NCI-H2196 (cell line): ENCODE measurements around the gene CTDSPL.

Experiments used
- DNase-seq: peaks from one replicate; lab custom pipeline; 2025; ENCODE audit not compliant: unreplicated experiment; lab: John Stamatoyannopoulos, UW

CTDSPL gene

DNA sequence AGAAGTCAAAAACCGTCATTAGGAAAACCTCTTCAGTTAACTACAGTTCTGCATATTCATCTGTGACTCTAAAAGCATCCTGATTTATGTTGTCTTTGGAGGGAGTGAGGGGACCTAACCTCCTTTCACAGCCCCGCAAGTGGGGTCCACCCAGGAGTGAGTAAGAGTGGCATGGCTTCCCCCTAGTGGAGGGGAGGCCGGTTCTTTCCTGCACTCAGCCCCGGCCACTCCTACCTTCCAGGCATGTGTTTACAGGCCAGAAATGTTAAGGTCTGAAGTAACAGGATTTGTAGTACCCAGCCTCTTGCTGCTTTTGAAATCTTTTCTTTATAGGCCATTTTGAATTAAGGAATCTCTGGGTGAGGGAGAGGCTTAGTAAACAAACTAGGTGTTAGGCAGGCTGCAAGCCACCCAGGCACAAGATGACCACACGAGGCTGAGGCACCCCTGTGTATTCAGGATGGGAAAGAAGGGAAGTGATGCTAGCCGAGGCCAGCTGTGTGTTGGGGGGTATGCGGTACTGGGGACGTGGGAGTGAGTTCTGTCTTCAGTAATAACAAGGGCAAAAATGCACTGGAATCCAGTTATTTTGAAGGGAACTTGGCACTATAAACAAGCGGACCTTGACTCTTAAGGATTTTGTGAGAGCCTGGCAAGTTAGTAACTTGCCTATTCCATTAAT is 50.5 kb downstream of the CTDSPL start:
- no peak for DNase-seq

DNA sequence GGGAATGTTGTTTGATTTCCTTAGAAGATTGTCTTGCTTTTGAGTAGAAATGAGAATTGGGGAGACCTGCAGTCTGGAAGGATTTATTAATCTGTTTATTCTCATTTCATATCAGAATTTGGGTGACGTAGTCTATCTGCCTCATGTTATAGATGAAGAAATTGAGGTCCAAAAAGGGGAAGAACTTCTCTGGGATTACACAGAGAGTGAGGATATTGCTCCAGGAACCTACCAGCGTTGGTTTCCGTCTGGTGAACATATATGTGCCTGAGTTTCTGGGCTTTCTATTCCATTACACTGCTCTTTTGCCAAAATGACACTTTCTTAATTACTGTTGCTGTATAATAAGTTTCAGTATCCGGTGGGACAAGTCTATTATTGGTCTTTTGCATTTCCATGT is 51.8 kb downstream of the CTDSPL start:
- no peak for DNase-seq

DNA sequence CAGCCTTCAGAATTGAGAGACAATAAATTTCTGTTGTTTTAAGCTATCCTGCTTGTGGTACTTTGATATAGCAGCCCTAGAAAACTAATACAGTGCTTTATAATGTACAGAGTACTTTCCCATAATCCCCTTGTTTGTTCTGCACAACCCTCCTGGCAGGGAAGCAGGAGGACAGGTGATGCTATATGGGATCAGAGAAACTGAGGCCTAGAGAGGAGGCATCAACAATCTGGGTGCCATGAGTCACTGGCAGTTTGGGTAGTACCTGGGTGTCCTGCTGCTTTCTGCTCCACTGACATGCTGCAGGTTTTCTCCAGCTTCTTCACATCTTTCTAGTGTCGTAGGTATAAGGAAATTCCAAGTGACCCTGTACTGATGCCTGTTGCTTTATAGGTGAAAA is 55.0 kb downstream of the CTDSPL start:
- DNase-seq: no peak

DNA sequence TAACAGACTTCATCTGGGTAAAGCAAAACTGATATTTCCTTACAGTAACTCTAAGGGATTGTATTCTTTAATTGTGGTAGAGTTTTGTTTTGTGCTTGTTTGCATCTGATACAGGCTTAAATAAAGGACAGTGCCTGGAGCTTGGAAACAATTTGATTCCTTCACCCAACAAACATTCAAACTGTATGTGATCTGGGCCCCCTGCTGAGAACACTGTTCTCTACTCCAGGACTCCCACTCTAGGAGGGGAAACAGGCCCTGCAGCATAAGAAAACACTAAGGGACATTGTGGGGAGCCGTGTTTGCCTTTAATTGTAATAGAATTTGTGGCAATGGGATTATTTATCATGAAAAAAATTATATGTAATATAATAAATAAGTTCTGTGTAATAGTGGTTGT is 56.9 kb downstream of the CTDSPL start:
- DNase-seq: no peak

DNA sequence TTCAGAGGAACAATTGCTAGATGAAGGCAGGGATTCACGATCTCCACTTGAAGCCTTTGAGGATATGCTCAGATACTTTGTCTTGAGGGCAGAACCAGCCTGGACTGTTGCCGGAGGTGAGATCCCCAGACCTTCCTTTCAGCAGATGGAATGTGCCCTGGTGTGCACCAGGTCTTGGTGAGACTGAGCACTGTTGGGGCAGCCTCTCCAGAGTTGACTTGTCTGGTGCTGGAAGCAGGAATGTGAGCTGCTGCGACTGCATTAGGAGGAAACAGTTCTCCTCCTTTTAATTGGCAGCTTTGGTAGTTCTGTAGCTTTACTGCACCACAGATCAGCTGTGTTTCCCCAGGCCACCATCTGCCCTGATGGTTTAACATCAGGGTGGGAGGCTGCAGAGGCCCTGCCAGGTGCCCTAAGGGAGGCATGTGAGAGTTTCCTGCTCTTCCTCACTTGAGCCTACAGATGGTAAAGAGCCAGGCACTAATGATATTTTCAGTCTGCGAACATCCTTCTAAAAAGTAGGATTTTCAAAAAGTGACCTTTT is 58.5 kb downstream of the CTDSPL start:
- no peak for DNase-seq

DNA sequence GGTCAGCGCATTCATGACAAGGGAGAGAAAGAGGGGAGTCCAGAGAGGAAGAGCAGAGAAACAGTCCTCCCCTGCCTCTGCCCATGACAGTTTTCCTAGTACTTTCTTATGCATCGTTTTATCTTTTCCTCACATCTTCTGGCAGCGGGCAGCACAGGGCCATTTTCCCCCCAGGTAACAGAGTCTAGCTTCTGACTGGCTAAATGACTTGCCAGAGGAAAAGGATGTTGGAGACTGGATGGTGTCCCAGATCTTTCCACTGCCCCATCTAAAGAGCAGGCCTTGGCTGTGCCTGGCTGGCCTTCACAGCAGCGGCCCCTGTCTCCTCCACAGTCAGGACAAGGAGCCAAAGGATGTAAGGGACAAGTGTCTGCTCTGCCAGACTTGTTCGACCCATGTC is 59.3 kb downstream of the CTDSPL start:
- no peak for DNase-seq

DNA sequence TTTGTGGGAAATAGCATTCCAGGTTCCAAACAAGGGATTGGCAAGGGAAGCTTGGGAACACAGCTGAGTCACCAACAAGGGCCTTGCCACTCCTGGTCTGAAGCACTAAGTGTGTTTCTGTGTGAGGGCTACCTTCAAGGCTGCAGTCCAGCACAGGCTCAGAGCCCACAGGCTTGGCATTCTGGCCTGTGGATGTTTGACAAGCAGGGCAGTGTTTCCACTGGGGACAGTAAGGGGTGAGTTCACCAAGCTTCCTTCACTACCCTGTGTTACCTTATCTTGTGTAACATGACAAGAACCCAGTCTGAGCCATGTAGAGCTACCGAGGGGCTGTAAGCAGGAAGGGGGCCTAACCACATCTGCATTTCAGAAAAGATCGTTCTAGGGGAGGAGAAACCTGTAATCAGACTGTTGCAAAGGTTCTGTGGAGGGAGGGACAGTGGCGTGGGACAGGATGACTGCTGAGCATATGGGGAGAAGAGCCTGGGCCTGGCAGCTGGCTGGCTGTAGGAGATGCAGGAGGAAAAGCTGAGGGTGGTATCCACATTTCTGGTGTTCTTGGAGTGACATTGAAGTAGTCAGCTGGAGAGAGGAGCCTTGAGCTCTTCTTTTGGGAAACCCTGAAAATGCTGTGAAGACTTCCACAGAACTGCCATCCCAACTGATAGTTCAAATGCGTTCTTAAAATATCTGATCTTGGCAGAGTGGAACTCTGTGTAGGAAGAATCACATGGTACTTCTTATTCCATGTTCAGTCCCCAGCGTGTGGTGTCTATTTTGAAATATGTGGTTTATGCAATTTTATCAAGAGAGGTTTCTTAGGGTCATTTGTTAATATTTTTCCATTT is 61.3 kb downstream of the CTDSPL start:
- DNase-seq: no peak

DNA sequence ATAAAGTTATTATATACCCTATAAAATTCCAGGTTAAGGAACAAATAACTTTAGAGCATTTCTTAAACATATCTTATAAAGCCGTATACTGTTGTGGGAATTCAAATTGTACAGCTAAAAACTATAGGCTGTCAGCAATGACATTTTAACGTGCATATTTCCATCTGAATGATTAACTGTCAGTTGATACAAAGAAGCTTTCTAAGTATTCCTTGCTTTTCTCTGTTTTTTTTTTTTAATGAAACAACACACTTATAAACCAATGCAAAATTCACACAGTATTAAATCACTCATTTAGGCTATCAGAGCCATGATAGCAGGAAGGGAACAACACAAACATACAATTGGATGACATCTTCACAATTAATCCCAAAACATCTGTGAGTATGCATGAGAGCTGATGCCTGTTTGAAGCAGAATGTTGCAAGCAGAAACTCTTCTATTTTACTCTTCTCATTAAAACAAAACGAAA is 61.9 kb downstream of the CTDSPL start:
- no peak for DNase-seq

DNA sequence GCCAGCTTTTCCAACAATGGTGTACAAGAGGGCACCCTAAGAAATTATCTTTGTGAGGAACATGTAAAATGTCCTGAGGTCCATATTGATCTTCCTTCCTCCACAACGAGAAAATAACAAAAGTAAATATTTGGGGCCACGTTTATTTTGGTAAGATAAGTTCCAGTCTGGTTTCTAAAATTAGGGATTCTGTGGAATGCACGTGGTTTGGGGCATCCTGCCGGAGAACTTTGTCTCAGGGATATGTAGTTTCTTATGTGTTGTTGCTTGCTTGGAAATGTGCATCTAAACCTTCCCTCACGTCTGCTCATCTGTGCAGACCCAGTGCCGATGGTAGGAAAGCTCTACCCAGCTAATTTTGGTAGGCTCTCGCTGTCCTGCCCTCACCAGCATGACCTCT is 62.8 kb downstream of the CTDSPL start:
- DNase-seq: no peak

DNA sequence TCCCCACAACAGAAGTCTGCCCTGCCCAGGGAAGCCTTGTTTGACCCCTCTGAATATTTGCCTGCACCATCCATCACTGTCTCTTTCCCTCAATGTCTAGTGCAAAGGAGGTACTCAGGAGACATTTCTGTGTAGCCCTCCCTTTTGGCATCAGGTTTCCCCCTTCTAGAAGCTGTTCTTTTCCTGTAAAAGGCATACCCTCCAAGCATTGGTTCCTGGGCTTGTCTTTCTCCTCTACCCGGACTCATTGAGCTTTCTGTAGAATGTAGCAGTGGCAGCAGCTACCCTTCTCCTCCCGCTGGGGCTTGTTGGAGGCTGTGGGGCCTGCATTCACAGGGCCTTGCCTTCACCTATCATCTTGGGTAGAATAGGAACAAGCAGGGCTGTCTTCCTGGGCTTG is 63.5 kb downstream of the CTDSPL start:
- DNase-seq: no peak

DNA sequence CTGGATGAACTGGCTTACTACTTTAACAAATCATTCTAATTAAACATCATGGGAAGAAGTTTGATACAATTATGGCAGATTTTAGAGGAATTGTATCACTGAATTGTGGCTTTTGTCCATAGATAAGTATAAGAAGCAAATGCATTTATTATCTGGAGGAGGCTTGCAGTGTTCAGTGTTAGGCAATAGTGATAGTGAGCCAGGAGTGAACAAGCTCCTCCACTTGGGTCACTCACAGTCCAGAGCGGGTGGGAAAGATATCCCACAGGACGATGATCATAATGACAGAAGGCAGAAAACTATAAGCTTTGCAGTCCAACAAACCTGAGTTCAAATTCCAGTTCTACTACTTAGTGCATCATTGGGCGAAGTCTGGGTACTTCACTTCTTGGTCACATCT is 64.9 kb downstream of the CTDSPL start:
- no peak for DNase-seq

DNA sequence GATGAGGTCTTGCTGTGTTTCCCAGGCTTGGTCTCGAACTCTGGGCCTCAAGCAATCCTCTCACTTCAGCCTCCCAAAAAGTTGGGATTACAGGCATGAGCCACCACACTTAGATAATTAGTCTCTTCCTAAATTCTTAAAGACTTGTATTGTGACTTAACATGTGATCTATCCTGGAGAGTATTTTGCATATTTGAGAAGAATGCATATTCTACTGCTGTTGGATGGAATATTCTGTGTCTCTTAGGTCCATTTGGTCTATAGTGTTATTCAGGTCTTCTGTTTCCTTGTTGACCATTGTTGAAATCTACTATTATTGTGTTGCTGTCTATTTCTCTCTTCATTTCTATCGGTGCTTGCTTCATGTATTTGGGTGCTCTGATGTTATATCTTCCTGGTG is 68.8 kb downstream of the CTDSPL start:
- DNase-seq: no peak

DNA sequence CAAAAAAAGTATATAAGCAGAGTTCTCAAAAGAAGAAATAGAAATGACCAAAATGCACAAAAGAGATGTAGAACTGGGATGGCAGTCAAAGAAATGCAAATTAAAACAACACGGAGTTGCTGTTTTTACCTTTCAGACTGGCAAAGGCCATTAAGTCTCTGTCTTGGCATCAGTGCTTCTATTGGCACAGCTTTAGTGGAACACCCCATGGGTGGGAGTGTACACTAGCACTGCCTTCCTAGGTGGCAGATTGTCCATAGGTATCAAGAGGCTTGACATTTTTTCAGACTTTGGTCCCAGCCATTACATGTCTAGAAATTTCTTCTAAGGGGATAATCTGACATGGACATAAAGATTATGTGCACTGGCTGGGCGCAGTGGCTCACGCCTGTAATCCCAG is 70.8 kb downstream of the CTDSPL start:
- no peak for DNase-seq

DNA sequence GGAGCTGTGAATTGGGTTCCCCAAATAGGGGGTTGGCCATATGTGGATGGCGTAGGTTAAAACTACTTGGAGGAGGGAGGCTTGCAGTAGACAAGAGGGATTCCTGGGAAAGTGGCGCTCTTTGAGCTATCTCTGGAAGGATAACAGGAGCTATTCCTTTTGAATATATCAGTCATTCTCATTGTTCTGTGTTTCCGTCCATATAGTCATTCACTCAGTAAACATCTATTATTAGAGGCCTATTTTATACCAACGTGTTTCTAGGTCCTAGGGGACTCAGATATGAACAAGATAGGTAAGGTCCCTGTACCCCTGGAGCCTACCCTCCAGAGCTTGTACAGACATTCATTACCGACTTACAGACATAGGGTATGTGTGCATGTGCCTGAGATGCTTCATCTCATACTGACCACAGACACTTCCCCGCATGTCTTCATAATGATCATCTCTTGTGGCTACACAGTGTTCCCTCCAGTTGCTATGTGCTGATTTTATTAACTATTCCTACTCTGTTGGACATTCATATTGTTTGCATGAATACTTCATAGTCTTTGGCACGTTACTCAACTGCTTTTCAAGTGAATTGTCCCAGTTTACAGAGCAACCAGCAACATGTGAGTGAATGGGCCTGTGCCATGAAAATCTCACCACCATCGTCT is 73.1 kb downstream of the CTDSPL start:
- DNase-seq: no peak

DNA sequence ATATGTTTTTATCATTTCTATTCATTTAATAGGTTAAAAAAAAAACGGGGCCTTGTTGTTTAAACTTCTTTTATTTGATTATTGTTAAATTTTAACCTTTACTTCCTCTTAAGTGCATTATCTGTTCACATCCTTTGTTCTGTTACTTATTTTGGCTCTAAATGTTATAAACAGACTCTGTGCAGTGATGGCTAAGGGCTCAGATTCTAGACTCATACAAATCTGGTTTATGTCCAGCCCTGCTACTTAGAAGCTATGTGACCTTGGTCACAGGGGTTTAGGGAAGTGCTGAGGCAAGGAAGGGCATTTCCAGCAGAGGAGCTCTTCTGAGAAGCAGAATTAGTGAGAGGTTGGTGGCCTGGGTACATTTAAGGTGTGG is 73.6 kb downstream of the CTDSPL start:
- DNase-seq: no peak

DNA sequence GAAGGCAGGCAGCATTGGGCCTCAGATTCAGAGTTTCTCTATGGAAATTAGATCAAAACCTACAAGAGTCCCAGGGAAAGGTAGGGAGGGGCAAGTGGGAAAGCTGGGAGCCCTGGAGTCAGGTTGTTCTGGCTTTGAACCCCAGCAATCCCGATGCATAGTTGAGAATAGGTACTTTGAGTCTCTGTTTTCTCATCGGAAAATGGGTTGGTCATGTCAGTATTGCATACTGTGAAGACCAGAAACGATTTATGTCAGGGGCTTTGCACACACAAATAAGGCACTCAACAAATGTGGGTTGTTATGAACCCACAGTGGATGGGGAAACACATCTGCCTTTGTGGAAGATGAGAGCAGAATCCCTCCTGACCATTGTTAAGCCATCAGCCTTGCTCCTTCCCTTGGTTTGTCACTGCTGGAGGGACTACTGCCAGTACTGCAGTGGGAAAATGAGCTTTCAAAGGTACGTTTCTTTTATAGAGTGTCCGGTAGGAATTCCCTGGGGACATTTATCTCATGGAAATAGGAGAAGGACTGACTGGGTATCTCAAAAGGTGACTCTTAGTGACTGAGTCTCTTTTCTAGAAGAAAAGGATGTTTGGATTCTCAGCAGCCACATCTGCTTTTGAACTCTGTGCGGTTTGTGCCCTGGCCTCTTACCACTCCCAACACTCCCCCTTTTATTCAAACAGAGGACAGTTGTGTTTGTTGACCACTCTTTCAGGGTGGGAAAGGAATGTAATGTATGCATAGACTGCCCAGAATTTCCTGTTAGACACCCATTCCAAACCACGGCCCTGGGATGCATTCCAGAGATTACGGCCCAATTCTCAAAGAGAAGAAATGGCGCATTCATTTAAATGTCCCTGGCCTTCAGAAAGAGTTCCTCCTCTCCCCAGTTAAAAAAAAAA is 74.3 kb downstream of the CTDSPL start:
- no peak for DNase-seq

DNA sequence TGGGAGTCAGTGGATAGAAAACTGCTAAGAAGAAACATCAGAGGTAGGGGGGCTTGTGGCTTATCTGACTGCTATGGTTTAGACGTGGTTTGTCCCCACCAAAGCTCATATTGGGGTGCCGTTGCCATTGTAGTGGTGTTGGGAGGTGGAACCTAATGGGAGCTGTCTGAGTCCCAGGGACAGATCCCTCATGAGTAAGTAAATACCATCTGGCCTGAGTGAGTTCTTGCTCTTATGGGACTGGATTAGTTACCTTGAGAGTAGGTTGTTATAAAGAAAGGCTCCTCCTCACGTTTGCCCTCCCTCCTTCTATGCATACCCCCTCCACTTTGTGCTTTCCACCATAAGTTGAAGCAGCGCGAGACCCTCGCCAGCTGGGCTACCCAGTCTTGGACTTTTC is 75.5 kb downstream of the CTDSPL start:
- no peak for DNase-seq

DNA sequence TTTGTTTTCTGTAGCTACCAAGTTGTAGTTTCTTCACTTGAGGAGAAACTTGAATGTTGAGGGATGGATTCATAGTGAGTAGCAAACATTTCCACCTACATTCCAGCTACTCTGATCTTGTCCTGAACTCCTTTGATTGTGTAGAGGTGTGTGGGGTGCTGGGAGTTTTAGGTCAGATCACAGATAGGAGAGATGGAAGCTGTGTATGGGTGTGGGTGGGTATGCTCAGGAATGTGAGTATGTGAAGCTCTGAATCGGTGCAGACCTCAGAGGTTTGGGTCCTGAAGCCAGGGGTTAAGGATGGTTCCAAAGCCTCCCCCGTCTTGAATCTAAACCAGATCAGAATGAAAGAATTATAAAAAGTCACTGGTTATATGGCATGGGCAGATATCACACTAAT is 76.3 kb downstream of the CTDSPL start:
- DNase-seq: no peak

DNA sequence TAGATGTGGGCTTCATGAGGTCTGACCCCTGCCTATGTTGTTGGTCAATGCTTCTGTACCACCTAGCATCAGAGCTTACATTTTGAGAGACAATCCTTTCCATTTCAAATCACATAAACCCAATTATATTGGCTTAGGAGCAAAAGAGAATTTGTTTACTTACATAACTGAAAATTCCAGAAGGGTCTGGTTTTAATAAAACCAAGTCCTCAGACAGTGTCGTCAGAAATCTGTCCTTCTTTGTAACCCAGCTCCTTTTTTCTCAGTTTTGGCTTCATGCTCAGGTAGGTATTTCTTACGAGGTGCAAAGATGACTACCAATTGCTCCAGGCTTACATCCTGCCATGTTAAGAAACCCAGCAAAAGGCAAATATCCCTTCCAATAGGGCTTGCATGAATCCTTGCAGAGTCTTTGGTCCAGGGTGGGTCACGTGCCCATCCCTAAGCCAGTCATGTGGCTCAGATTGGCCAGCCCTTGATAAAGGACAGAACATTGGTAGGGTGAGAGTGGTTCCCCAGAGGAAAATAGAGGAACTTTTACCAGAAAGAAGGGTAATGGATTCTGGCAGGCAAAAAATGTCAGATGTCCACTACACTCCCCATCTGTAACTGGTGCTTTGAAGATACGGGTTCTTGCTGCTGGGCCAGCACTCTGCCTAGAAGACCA is 78.7 kb downstream of the CTDSPL start:
- no peak for DNase-seq
